HCT116 (cell line): ENCODE results near the gene IFNL3. TPM values are rescaled to one million over a fixed set of nuclear protein-coding genes. Genes with fewer than 3 reads are reported as not detected.

Source experiments
- ATAC-seq: fragments of 200-7000 bp; cut with Tn5 transposase; 2 replicates; pipeline ENCODE4 v1.9.1; 2020; ENCODE audit warnings: mild to moderate bottlenecking, moderate library complexity
- BruUV-seq: library from RNA; stranded (reverse); fragments of 400-500 nt; replicated peaks from 2 replicates; lab custom pipeline; 2021; lab: Mats Ljungman, UMichigan
- CTCF ChIA-PET: fragments of 300-600 bp; sonication (Branson Sonifier 250); formaldehyde crosslinking; loops from one replicate; lab custom pipeline; 2021; ENCODE audit warnings: antibody characterized with exemption; lab: Charles Lee
- POLR2A ChIA-PET: fragments of 300-600, 350-600 bp; sonication (Branson Sonifier 250); formaldehyde crosslinking; loops from one replicate; lab custom pipeline; 2021; ENCODE audit warnings: antibody characterized with exemption; lab: Charles Lee
- RAD21 ChIA-PET, 2 experiments: fragments of 300-600 bp; sonication (Branson Sonifier 250); formaldehyde crosslinking; loops; one replicate each; lab custom pipeline; 2023; ENCODE audit warnings: low total read pairs in 2 of 2; ENCODE audit not compliant: uncharacterized antibody in 2 of 2, unreplicated experiment in 2 of 2, low non-redundant PET in 1 of 2; lab: Charles Lee
- DNase-seq: peaks from one replicate; pipeline ENCODE4 v3.0.0-alpha.2; 2010; ENCODE audit warnings: low read depth, low spot score
- H2AFZ ChIP-seq: fragments of 200-600 bp; shearing (Covaris generic), sonication (generic); 2 replicates; pipeline ENCODE4 v1.6.1; 2017; ENCODE audit warnings: low read depth, mixed run types, mixed read lengths, antibody characterized with exemption, low read length; ENCODE audit not compliant: poor library complexity, severe bottlenecking
- H3K27ac ChIP-seq: 2 replicates; pipeline ENCODE4 v1.5.1; 2012; ENCODE audit warnings: low read depth, low read length
- H3K27me3 ChIP-seq: fragments of 200-600 bp; sonication (generic); 2 replicates; pipeline ENCODE4 v1.6.1; 2016; ENCODE audit warnings: mixed run types, low read length, mixed read lengths; ENCODE audit not compliant: insufficient read depth
- H3K36me3 ChIP-seq, 2 experiments: fragments of 200-500 bp in 1 of 2; fragments of 200-600 bp in 1 of 2; sonication (Bioruptor generic) in 1 of 2; sonication (generic) in 1 of 2; 2 replicates each; pipeline versions ENCODE4 v1.5.1 to v1.6.1; 2014 to 2016; ENCODE audit warnings: low read length in 2 of 2, inconsistent platforms in 1 of 2, mixed read lengths in 1 of 2, mixed run types in 1 of 2; ENCODE audit not compliant: insufficient read depth in 2 of 2, control insufficient read depth in 1 of 2
- H3K4me1 ChIP-seq, 2 experiments: fragments of 200-600 bp in 1 of 2; sonication (generic) in 1 of 2; 2 replicates each; pipeline versions ENCODE4 v1.5.1 to v1.6.1; 2012 to 2017; ENCODE audit warnings: low read length in 2 of 2, inconsistent platforms in 1 of 2, mild to moderate bottlenecking in 1 of 2, mixed read lengths in 1 of 2, mixed run types in 1 of 2, moderate library complexity in 1 of 2; ENCODE audit not compliant: insufficient read depth in 2 of 2, control insufficient read depth in 1 of 2
- H3K4me2 ChIP-seq: fragments of 200-600 bp; sonication (generic); 2 replicates; pipeline ENCODE4 v1.6.1; 2017; ENCODE audit warnings: mixed run types, low read length, mixed read lengths
- H3K4me3 ChIP-seq, 2 experiments: fragments of 200-600 bp in 1 of 2; sonication (generic) in 1 of 2; replicated peaks in 1 of 2; 2 replicates each; pipeline ENCODE4 v1.5.1; 2011 to 2016; ENCODE audit warnings: low read length in 2 of 2, control low read depth in 1 of 2, low read depth in 1 of 2, mild to moderate bottlenecking in 1 of 2, mixed read lengths in 1 of 2, mixed run types in 1 of 2
- H3K79me2 ChIP-seq: fragments of 200-600 bp; sonication (generic); 2 replicates; pipeline ENCODE4 v1.6.1; 2017; ENCODE audit warnings: mild to moderate bottlenecking, mixed run types, low read length, moderate library complexity, mixed read lengths; ENCODE audit not compliant: insufficient read depth
- H3K9ac ChIP-seq: fragments of 200-600 bp; sonication (generic); 2 replicates; pipeline ENCODE4 v1.6.1; 2016; ENCODE audit warnings: low read length, mixed read lengths
- H3K9me2 ChIP-seq: fragments of 200-600 bp; sonication (generic), shearing (Covaris generic); 2 replicates; pipeline ENCODE4 v1.6.1; 2017; ENCODE audit warnings: mixed run types, mild to moderate bottlenecking, moderate library complexity; ENCODE audit not compliant: insufficient read depth
- H3K9me3 ChIP-seq, 2 experiments: fragments of 200-500 bp in 1 of 2; fragments of 200-600 bp in 1 of 2; sonication (Bioruptor generic) in 1 of 2; sonication (generic) in 1 of 2; 2 replicates each; pipeline ENCODE4 v1.6.1; 2014 to 2017; ENCODE audit warnings: low read length in 2 of 2, mixed read lengths in 2 of 2, inconsistent platforms in 1 of 2, low read depth in 1 of 2, mild to moderate bottlenecking in 1 of 2, mixed run types in 1 of 2, moderate library complexity in 1 of 2; ENCODE audit not compliant: control insufficient read depth in 1 of 2, insufficient read depth in 1 of 2
- H4K20me1 ChIP-seq: fragments of 200-600 bp; sonication (generic), shearing (Covaris generic); 2 replicates; pipeline ENCODE4 v1.6.1; 2017; ENCODE audit warnings: mixed run types, mild to moderate bottlenecking, moderate library complexity; ENCODE audit not compliant: insufficient read depth
- CBX3 ChIP-seq: IDR thresholded peaks from 2 replicates; pipeline ENCODE4 v1.6.1; 2012; ENCODE audit warnings: low read depth
- CEBPB ChIP-seq: IDR thresholded peaks from 2 replicates; pipeline ENCODE4 v1.6.1; 2012; ENCODE audit warnings: low read depth
- CTCF ChIP-seq, 3 experiments: fragments of 200-600 bp in 1 of 3; sonication (generic) in 1 of 3; IDR thresholded peaks in 2 of 3; conservative IDR thresholded peaks in 1 of 3; 2 replicates each; pipeline ENCODE4 v1.5.1; 2012 to 2017; ENCODE audit warnings: low read depth in 2 of 3, low read length in 2 of 3, antibody characterized with exemption in 1 of 3, borderline replicate concordance in 1 of 3, control low read depth in 1 of 3, mild to moderate bottlenecking in 1 of 3, mixed read lengths in 1 of 3, mixed run types in 1 of 3, moderate library complexity in 1 of 3; ENCODE audit not compliant: insufficient read depth in 1 of 3
- EGR1 ChIP-seq: IDR thresholded peaks from 2 replicates; pipeline ENCODE4 v1.6.1; 2012; ENCODE audit warnings: low read depth
- ELF1 ChIP-seq: IDR thresholded peaks from 2 replicates; pipeline ENCODE4 v1.6.1; 2012; ENCODE audit warnings: low read depth, borderline replicate concordance
- EZH2 ChIP-seq: fragments of 200-600 bp; sonication (generic); IDR thresholded peaks from 2 replicates; pipeline ENCODE4 v1.6.1; 2017; ENCODE audit warnings: antibody characterized with exemption, mixed run types
- EZH2phosphoT487 ChIP-seq: fragments of 200-600 bp; IDR thresholded peaks from 2 replicates; pipeline ENCODE4 v1.6.1; 2018; ENCODE audit warnings: antibody characterized with exemption, borderline replicate concordance
- FOSL1 ChIP-seq: IDR thresholded peaks from 2 replicates; pipeline ENCODE4 v1.6.1; 2012; ENCODE audit warnings: low read depth
- MAX ChIP-seq: IDR thresholded peaks from 2 replicates; pipeline ENCODE4 v1.6.1; 2012
- POLR2A ChIP-seq: IDR thresholded peaks from 2 replicates; pipeline ENCODE4 v1.7.0; 2011; ENCODE audit warnings: borderline replicate concordance; ENCODE audit not compliant: insufficient read depth, insufficient read length; ENCODE audit errors: extremely low read depth
- POLR2AphosphoS5 ChIP-seq: IDR thresholded peaks from 2 replicates; pipeline ENCODE4 v1.6.1; 2011; ENCODE audit warnings: mild to moderate bottlenecking, low read depth, low read length, moderate library complexity
- RAD21 ChIP-seq: IDR thresholded peaks from 2 replicates; pipeline ENCODE4 v1.6.1; 2012; ENCODE audit warnings: low read depth, mild to moderate bottlenecking
- REST ChIP-seq: IDR thresholded peaks from 2 replicates; pipeline ENCODE4 v1.6.1; 2012; ENCODE audit warnings: low read depth
- SIN3A ChIP-seq: IDR thresholded peaks from 2 replicates; pipeline ENCODE4 v1.6.1; 2012; ENCODE audit warnings: low read depth
- SP1 ChIP-seq: IDR thresholded peaks from 2 replicates; pipeline ENCODE4 v1.6.1; 2012; ENCODE audit warnings: low read depth
- SRF ChIP-seq: IDR thresholded peaks from 2 replicates; pipeline ENCODE4 v1.6.1; 2012; ENCODE audit warnings: low read depth
- YY1 ChIP-seq: IDR thresholded peaks from 2 replicates; pipeline ENCODE4 v1.6.1; 2011; ENCODE audit warnings: low read length, low read depth, moderate library complexity, mild to moderate bottlenecking; ENCODE audit not compliant: insufficient replicate concordance; ENCODE audit errors: extremely low read depth
- ZBTB33 ChIP-seq: IDR thresholded peaks from 2 replicates; pipeline ENCODE4 v1.6.1; 2011; ENCODE audit warnings: mild to moderate bottlenecking, low read length, moderate library complexity; ENCODE audit not compliant: insufficient replicate concordance; ENCODE audit errors: extremely low read depth
- ZFX ChIP-seq: fragments of 450-650 bp; IDR thresholded peaks from 2 replicates; pipeline ENCODE4 v1.6.1; 2017
- ZNF274 ChIP-seq: fragments of 200-500 bp; sonication (Bioruptor generic); IDR thresholded peaks from 2 replicates; pipeline ENCODE4 v1.6.1; 2014; ENCODE audit warnings: mild to moderate bottlenecking, low read depth, low read length, inconsistent platforms
- intact Hi-C: fragments of 100-400 bp; cut with micrococcal nuclease; formaldehyde crosslinking; loops from 2 replicates; pipeline ENCODE4 v1.10.0; 2022
- total RNA-seq: library from RNA; stranded (reverse); gene quantifications from one replicate; pipeline ENCODE4 v1.2.1, GENCODE V29; 2021; ENCODE audit not compliant: unreplicated experiment

IFNL3 gene
- total RNA-seq, 1 experiment from 2014 or later: not detected

- BruUV-seq: no TSS peak
- ATAC-seq: no peak
- no peak overlapping the region for H2AFZ ChIP-seq
- no peak overlapping the region for H3K4me2 ChIP-seq
- no peak overlapping the region for H3K27ac ChIP-seq
- no peak for TF ChIP-seq SIN3A
- no peak for TF ChIP-seq ZNF274
- no peak for TF ChIP-seq SP1
- no peak for TF ChIP-seq MAX
- no peak for TF ChIP-seq ELF1
- TF ChIP-seq FOSL1: no peak
- TF ChIP-seq REST: no peak
- no peak for TF ChIP-seq SRF
- no peak for TF ChIP-seq EGR1
- TF ChIP-seq POLR2AphosphoS5: no peak
- TF ChIP-seq EZH2: no peak
- no peak for TF ChIP-seq CTCF (IDR thresholded peaks at IDR 0.05 in 2 of 3, conservative IDR thresholded peaks at IDR 0.05 in 1 of 3; ENCODE audit: borderline replicate concordance in 1 of 3, insufficient read depth in 1 of 3, low read depth in 2 of 3, low read length in 2 of 3)
- no peak for TF ChIP-seq POLR2A
- TF ChIP-seq CBX3: no peak
- no peak for TF ChIP-seq RAD21
- TF ChIP-seq EZH2phosphoT487: no peak
- no peak for TF ChIP-seq ZFX
- no peak for TF ChIP-seq ZBTB33
- no peak for TF ChIP-seq CEBPB
- no peak for TF ChIP-seq YY1
- TF ChIP-seq, all 23 proteins: peak for 0
- Histone ChIP-seq H3K79me2 (no peaks in the 10 kb centered on the region), H3K27me3 (no peaks in the 10 kb centered on the region), H3K36me3 (no peaks in the 10 kb centered on the region), H3K4me3 (no peak overlapping the region), H4K20me1 (no peaks in the 10 kb centered on the region), H3K9me2 (no peaks in the 10 kb centered on the region), H3K9me3 (peaks cover 0 to 8% of the 10 kb centered on the region in 2 experiments; a peak in 1 of 4 replicates), H3K9ac (no peak overlapping the region), H3K4me1 (no peaks in the 10 kb centered on the region)
- no peak for DNase-seq
- POLR2A ChIA-PET: no interaction called here
- RAD21 ChIA-PET: no interaction called here
- intact Hi-C loops: no loop called here
- CTCF ChIA-PET: no interaction called here
Measured at GRCh38 chr19:39282021-39282420, 37.2 kb upstream of the IFNL3 start.
